ENCODE measurements around the gene GALNT9.

The GALNT9 gene

GRCh38 chr12:132318618-132319033 is 10.8 kb downstream of the GALNT9 start:
- no peak for TF ChIP-seq CTCF (IDR thresholded peaks at IDR 0.05; ENCODE audit: low read depth, low read length)
- H3K4me3 ChIP-seq (ENCODE audit: low read depth, low read length) = no peak overlapping the region

GRCh38 chr12:132318135-132318534 is 11.3 kb downstream of the GALNT9 start:
- no peak overlapping the region for H3K4me3 ChIP-seq (ENCODE audit: low read depth, low read length)
- no peak for TF ChIP-seq CTCF (IDR thresholded peaks at IDR 0.05; ENCODE audit: low read depth, low read length)

GRCh38 chr12:132317233-132317938 is 12.0 kb downstream of the GALNT9 start:
- no peak overlapping the region for H3K4me3 ChIP-seq (ENCODE audit: low read depth, low read length)

GRCh38 chr12:132316497-132317232 is 12.7 kb downstream of the GALNT9 start:
- H3K4me3 ChIP-seq (ENCODE audit: low read depth, low read length) = no peak overlapping the region
- no peak for TF ChIP-seq CTCF (IDR thresholded peaks at IDR 0.05; ENCODE audit: low read depth, low read length)

More at GRCh38 chr12:132317233-132317938, 12.0 kb downstream of the GALNT9 start:
- TF ChIP-seq CTCF (IDR thresholded peaks at IDR 0.05; ENCODE audit: low read depth, low read length) = no peak

GRCh38 chr12:132315951-132316350 is 13.4 kb downstream of the GALNT9 start:
- no peak for TF ChIP-seq CTCF (IDR thresholded peaks at IDR 0.05; ENCODE audit: low read depth, low read length)
- H3K4me3 ChIP-seq (ENCODE audit: low read depth, low read length) = no peak overlapping the region

- no peak for TF ChIP-seq CTCF (IDR thresholded peaks at IDR 0.05; ENCODE audit: low read depth, low read length)
- no peak overlapping the region for H3K4me3 ChIP-seq (ENCODE audit: low read depth, low read length)
Observed at GRCh38 chr12:132315507-132315906, 13.9 kb downstream of the GALNT9 start.
